H9 (cell line): Measurements from ENCODE around the gene TAF3. TPM values are rescaled to one million over a fixed set of nuclear protein-coding genes. Genes with fewer than 3 reads are reported as not detected.

ENCODE experiments used
- DNase-seq: peaks from one replicate; pipeline ENCODE4 v3.0.0-alpha.2; 2017
- H2AFZ ChIP-seq: one replicate; pipeline ENCODE4 v1.6.1; 2013; ENCODE audit warnings: mild to moderate bottlenecking, low read length, control low read depth, moderate library complexity
- H2AK5ac ChIP-seq: 2 replicates; pipeline ENCODE4 v1.6.1; 2013; ENCODE audit warnings: low read length, control low read depth, mixed read lengths; ENCODE audit not compliant: insufficient read length
- H2BK120ac ChIP-seq: one replicate; pipeline ENCODE4 v1.6.1; 2013; ENCODE audit warnings: low read depth, mild to moderate bottlenecking, low read length, control low read depth, inconsistent platforms; ENCODE audit not compliant: poor library complexity, severe bottlenecking
- H2BK12ac ChIP-seq: 2 replicates; pipeline ENCODE4 v1.6.1; 2013; ENCODE audit warnings: low read length, control low read depth, mixed read lengths, low read depth; ENCODE audit not compliant: insufficient read length
- H2BK15ac ChIP-seq: 2 replicates; pipeline ENCODE4 v1.6.1; 2013; ENCODE audit warnings: low read depth, low read length, control low read depth
- H2BK20ac ChIP-seq: one replicate; pipeline ENCODE4 v1.6.1; 2013; ENCODE audit warnings: low read depth, mild to moderate bottlenecking, low read length, control low read depth, inconsistent platforms; ENCODE audit not compliant: poor library complexity, severe bottlenecking
- H2BK5ac ChIP-seq: 2 replicates; pipeline ENCODE4 v1.6.1; 2013; ENCODE audit warnings: low read length, control low read depth, mixed read lengths; ENCODE audit not compliant: insufficient read length
- H3K14ac ChIP-seq: 2 replicates; pipeline ENCODE4 v1.6.1; 2013; ENCODE audit warnings: low read length, control low read depth; ENCODE audit not compliant: insufficient read depth
- H3K18ac ChIP-seq: 2 replicates; pipeline ENCODE4 v1.6.1; 2013; ENCODE audit warnings: low read depth, mild to moderate bottlenecking, mixed read lengths, low read length, control low read depth; ENCODE audit not compliant: insufficient read length
- H3K23ac ChIP-seq: 2 replicates; pipeline ENCODE4 v1.6.1; 2013; ENCODE audit warnings: low read length, control low read depth, mixed read lengths, low read depth; ENCODE audit not compliant: insufficient read length
- H3K23me2 ChIP-seq: 2 replicates; pipeline ENCODE4 v1.6.1; 2013; ENCODE audit warnings: low read depth, mild to moderate bottlenecking, mixed read lengths, low read length, control low read depth; ENCODE audit not compliant: insufficient read length, poor library complexity, severe bottlenecking
- H3K27ac ChIP-seq: 2 replicates; pipeline ENCODE4 v1.5.1; 2013; ENCODE audit warnings: low read length, control low read depth, mixed read lengths, low read depth; ENCODE audit not compliant: insufficient read length
- H3K27me3 ChIP-seq: 2 replicates; pipeline ENCODE4 v1.6.1; 2013; ENCODE audit warnings: low read length, control low read depth, inconsistent platforms; ENCODE audit not compliant: insufficient read depth
- H3K4ac ChIP-seq: 2 replicates; pipeline ENCODE4 v1.6.1; 2013; ENCODE audit warnings: low read depth, mild to moderate bottlenecking, control low read depth, inconsistent platforms, low read length, moderate library complexity
- H3K4me1 ChIP-seq: 2 replicates; pipeline ENCODE4 v1.6.1; 2013; ENCODE audit warnings: low read length, control low read depth, inconsistent platforms; ENCODE audit not compliant: insufficient read depth
- H3K4me2 ChIP-seq: 2 replicates; pipeline ENCODE4 v1.6.1; 2013; ENCODE audit warnings: low read length, control low read depth, mixed read lengths; ENCODE audit not compliant: insufficient read length, insufficient read depth
- H3K56ac ChIP-seq: 2 replicates; pipeline ENCODE4 v1.6.1; 2013; ENCODE audit warnings: low read depth, mild to moderate bottlenecking, mixed read lengths, low read length, control low read depth; ENCODE audit not compliant: insufficient read length
- H3K79me1 ChIP-seq: 2 replicates; pipeline ENCODE4 v1.6.1; 2013; ENCODE audit warnings: low read depth, mild to moderate bottlenecking, moderate library complexity, low read length, control low read depth, inconsistent platforms; ENCODE audit not compliant: insufficient read depth, poor library complexity, severe bottlenecking
- H3K79me2 ChIP-seq: 2 replicates; pipeline ENCODE4 v1.6.1; 2013; ENCODE audit warnings: low read length, control low read depth, inconsistent platforms; ENCODE audit not compliant: insufficient read depth
- H3K9ac ChIP-seq: 2 replicates; pipeline ENCODE4 v1.6.1; 2013; ENCODE audit warnings: low read length, control low read depth, mixed read lengths; ENCODE audit not compliant: insufficient read length; ENCODE audit errors: extremely low read depth
- H3K9me3 ChIP-seq: one replicate; pipeline ENCODE4 v1.6.1; 2013; ENCODE audit warnings: low read depth, low read length, inconsistent platforms; ENCODE audit not compliant: control insufficient read depth
- H3T11ph ChIP-seq: one replicate; pipeline ENCODE4 v1.6.1; 2013; ENCODE audit warnings: mild to moderate bottlenecking, low read length, control low read depth, inconsistent platforms
- H4K20me1 ChIP-seq: one replicate; pipeline ENCODE4 v1.6.1; 2013; ENCODE audit not compliant: control insufficient read depth, insufficient read length, insufficient read depth
- H4K5ac ChIP-seq: 2 replicates; pipeline ENCODE4 v1.6.1; 2013; ENCODE audit warnings: low read depth, mild to moderate bottlenecking, mixed read lengths, low read length, control low read depth; ENCODE audit not compliant: insufficient read length
- H4K8ac ChIP-seq: replicated peaks from 2 replicates; pipeline ENCODE4 v1.6.1; 2013; ENCODE audit warnings: low read length, control low read depth, mixed read lengths, low read depth; ENCODE audit not compliant: insufficient read length
- H4K91ac ChIP-seq: 2 replicates; pipeline ENCODE4 v1.6.1; 2013; ENCODE audit warnings: low read depth, mild to moderate bottlenecking, moderate library complexity, mixed read lengths, low read length, control low read depth; ENCODE audit not compliant: insufficient read length
- H3K27ac Mint-ChIP-seq, 3 experiments: 2 replicates in 2 of 3; 3 replicates in 1 of 3; pipeline ENCODE4 v1.8.0; 2020 to 2021; ENCODE audit warnings: mixed read lengths in 3 of 3, mild to moderate bottlenecking in 1 of 3, moderate library complexity in 1 of 3
- H3K27me3 Mint-ChIP-seq: 2 replicates; pipeline ENCODE4 v1.8.0; 2021; ENCODE audit warnings: low read depth, mild to moderate bottlenecking, moderate library complexity, mixed read lengths
- H3K36me3 Mint-ChIP-seq, 3 experiments: 2 replicates in 2 of 3; 3 replicates in 1 of 3; pipeline ENCODE4 v1.8.0; 2020 to 2021; ENCODE audit warnings: low read depth in 3 of 3, mixed read lengths in 3 of 3; ENCODE audit not compliant: insufficient read depth in 1 of 3
- H3K4me1 Mint-ChIP-seq, 2 experiments: 2 replicates each; pipeline ENCODE4 v1.8.0; 2020; ENCODE audit warnings: mixed read lengths in 2 of 2
- H3K4me3 Mint-ChIP-seq, 2 experiments: 2 replicates in 1 of 2; 3 replicates in 1 of 2; pipeline ENCODE4 v1.8.0; 2020 to 2021; ENCODE audit warnings: mild to moderate bottlenecking in 2 of 2, mixed read lengths in 2 of 2, moderate library complexity in 1 of 2
- H3K9me3 Mint-ChIP-seq, 2 experiments: 2 replicates in 1 of 2; 3 replicates in 1 of 2; pipeline ENCODE4 v1.8.0; 2020; ENCODE audit warnings: mild to moderate bottlenecking in 2 of 2, mixed read lengths in 2 of 2, moderate library complexity in 1 of 2
- CTCF ChIP-seq: fragments of 200-600 bp; sonication (generic); conservative IDR thresholded peaks from 3 replicates; pipeline ENCODE4 v1.8.0; 2021; ENCODE audit warnings: antibody characterized with exemption, mild to moderate bottlenecking
- WGBS: extraction: QIAGEN DNeasy Blood & Tissue Kit; methylation state at CpG from one replicate; pipeline ENCODE4 v1.1.7; 2013; ENCODE audit warnings: missing lambda C conversion rate, low lambda C conversion rate, mixed read lengths; ENCODE audit not compliant: insufficient read length; ENCODE audit errors: extremely low coverage; 5-methylcytosine and 5-hydroxymethylcytosine counted together
- total RNA-seq: library from RNA; stranded (reverse); gene quantifications from 2 replicates; pipeline ENCODE4 v1.2.1, GENCODE V29; 2021

The TAF3 gene
- total RNA-seq, 1 experiment from 2014 or later, result 10.2 TPM

GRCh38 chr10:7832060-7832459, 13.8 kb downstream of the TAF3 start:
- Histone ChIP-seq H3K4ac (no peak overlapping the region), H2BK12ac (no peak overlapping the region), H2BK20ac (no peak overlapping the region), H2AFZ (no peak overlapping the region), H2BK5ac (no peak overlapping the region), H4K20me1 (no peaks in the 10 kb centered on the region), H3K56ac (no peak overlapping the region), H2BK120ac (no peak overlapping the region), H3K27ac (no peak overlapping the region), H3K27me3 (no peaks in the 10 kb centered on the region), H3K79me1 (no peaks in the 10 kb centered on the region), H3K4me1 (peaks cover 2% of the 10 kb centered on the region; the same call in 1 of the 2 replicates), H3K23ac (no peak overlapping the region), H3K9me3 (no peaks in the 10 kb centered on the region), H2BK15ac (no peak overlapping the region), H3T11ph (no peak overlapping the region), H3K18ac (no peak overlapping the region), H4K8ac (no peak overlapping the region), H2AK5ac (no peak overlapping the region), H3K14ac (no peak overlapping the region), H3K79me2 (no peaks in the 10 kb centered on the region; the same call in 1 of the 2 replicates), H3K4me2 (no peak overlapping the region), H3K23me2 (no peaks in the 10 kb centered on the region), H4K91ac (no peak overlapping the region), H4K5ac (no peak overlapping the region), H3K9ac (no peak overlapping the region)
- peaks cover 8% of the 10 kb centered on the region in 2 experiments for H3K4me1 Mint-ChIP-seq
- WGBS, result no CpG with 5 or more reads among the region's 1 CpG
- H3K27ac Mint-ChIP-seq, result no peak overlapping the region
- H3K9me3 Mint-ChIP-seq, result no peaks in the 10 kb centered on the region
- no peak for TF ChIP-seq CTCF
- DNase-seq, result no peak
- H3K27me3 Mint-ChIP-seq, result no peaks in the 10 kb centered on the region
- H3K36me3 Mint-ChIP-seq, result peaks cover under 1 to 15% (median 7%) of the 10 kb centered on the region in 3 experiments; a peak in 6 of 7 replicates
- no peak overlapping the region for H3K4me3 Mint-ChIP-seq
